H9 (cell line): Measurements from ENCODE around the gene CLDN34. TPM values are rescaled to one million over a fixed set of nuclear protein-coding genes. Genes with fewer than 3 reads are reported as not detected.

Experiments
- DNase-seq: peaks from one replicate; pipeline ENCODE4 v3.0.0-alpha.2; 2017
- H2AFZ ChIP-seq: one replicate; pipeline ENCODE4 v1.6.1; 2013; ENCODE audit warnings: mild to moderate bottlenecking, low read length, control low read depth, moderate library complexity
- H2AK5ac ChIP-seq: 2 replicates; pipeline ENCODE4 v1.6.1; 2013; ENCODE audit warnings: low read length, control low read depth, mixed read lengths; ENCODE audit not compliant: insufficient read length
- H2BK120ac ChIP-seq: one replicate; pipeline ENCODE4 v1.6.1; 2013; ENCODE audit warnings: low read depth, mild to moderate bottlenecking, low read length, control low read depth, inconsistent platforms; ENCODE audit not compliant: poor library complexity, severe bottlenecking
- H2BK12ac ChIP-seq: 2 replicates; pipeline ENCODE4 v1.6.1; 2013; ENCODE audit warnings: low read length, control low read depth, mixed read lengths, low read depth; ENCODE audit not compliant: insufficient read length
- H2BK15ac ChIP-seq: 2 replicates; pipeline ENCODE4 v1.6.1; 2013; ENCODE audit warnings: low read depth, low read length, control low read depth
- H2BK20ac ChIP-seq: one replicate; pipeline ENCODE4 v1.6.1; 2013; ENCODE audit warnings: low read depth, mild to moderate bottlenecking, low read length, control low read depth, inconsistent platforms; ENCODE audit not compliant: poor library complexity, severe bottlenecking
- H2BK5ac ChIP-seq: 2 replicates; pipeline ENCODE4 v1.6.1; 2013; ENCODE audit warnings: low read length, control low read depth, mixed read lengths; ENCODE audit not compliant: insufficient read length
- H3K14ac ChIP-seq: 2 replicates; pipeline ENCODE4 v1.6.1; 2013; ENCODE audit warnings: low read length, control low read depth; ENCODE audit not compliant: insufficient read depth
- H3K18ac ChIP-seq: 2 replicates; pipeline ENCODE4 v1.6.1; 2013; ENCODE audit warnings: low read depth, mild to moderate bottlenecking, mixed read lengths, low read length, control low read depth; ENCODE audit not compliant: insufficient read length
- H3K23ac ChIP-seq: 2 replicates; pipeline ENCODE4 v1.6.1; 2013; ENCODE audit warnings: low read length, control low read depth, mixed read lengths, low read depth; ENCODE audit not compliant: insufficient read length
- H3K23me2 ChIP-seq: 2 replicates; pipeline ENCODE4 v1.6.1; 2013; ENCODE audit warnings: low read depth, mild to moderate bottlenecking, mixed read lengths, low read length, control low read depth; ENCODE audit not compliant: insufficient read length, poor library complexity, severe bottlenecking
- H3K27ac ChIP-seq: 2 replicates; pipeline ENCODE4 v1.5.1; 2013; ENCODE audit warnings: low read length, control low read depth, mixed read lengths, low read depth; ENCODE audit not compliant: insufficient read length
- H3K27me3 ChIP-seq: 2 replicates; pipeline ENCODE4 v1.6.1; 2013; ENCODE audit warnings: low read length, control low read depth, inconsistent platforms; ENCODE audit not compliant: insufficient read depth
- H3K4ac ChIP-seq: 2 replicates; pipeline ENCODE4 v1.6.1; 2013; ENCODE audit warnings: low read depth, mild to moderate bottlenecking, control low read depth, inconsistent platforms, low read length, moderate library complexity
- H3K4me1 ChIP-seq: 2 replicates; pipeline ENCODE4 v1.6.1; 2013; ENCODE audit warnings: low read length, control low read depth, inconsistent platforms; ENCODE audit not compliant: insufficient read depth
- H3K4me2 ChIP-seq: 2 replicates; pipeline ENCODE4 v1.6.1; 2013; ENCODE audit warnings: low read length, control low read depth, mixed read lengths; ENCODE audit not compliant: insufficient read length, insufficient read depth
- H3K56ac ChIP-seq: 2 replicates; pipeline ENCODE4 v1.6.1; 2013; ENCODE audit warnings: low read depth, mild to moderate bottlenecking, mixed read lengths, low read length, control low read depth; ENCODE audit not compliant: insufficient read length
- H3K79me1 ChIP-seq: 2 replicates; pipeline ENCODE4 v1.6.1; 2013; ENCODE audit warnings: low read depth, mild to moderate bottlenecking, moderate library complexity, low read length, control low read depth, inconsistent platforms; ENCODE audit not compliant: insufficient read depth, poor library complexity, severe bottlenecking
- H3K79me2 ChIP-seq: 2 replicates; pipeline ENCODE4 v1.6.1; 2013; ENCODE audit warnings: low read length, control low read depth, inconsistent platforms; ENCODE audit not compliant: insufficient read depth
- H3K9ac ChIP-seq: 2 replicates; pipeline ENCODE4 v1.6.1; 2013; ENCODE audit warnings: low read length, control low read depth, mixed read lengths; ENCODE audit not compliant: insufficient read length; ENCODE audit errors: extremely low read depth
- H3K9me3 ChIP-seq: one replicate; pipeline ENCODE4 v1.6.1; 2013; ENCODE audit warnings: low read depth, low read length, inconsistent platforms; ENCODE audit not compliant: control insufficient read depth
- H3T11ph ChIP-seq: one replicate; pipeline ENCODE4 v1.6.1; 2013; ENCODE audit warnings: mild to moderate bottlenecking, low read length, control low read depth, inconsistent platforms
- H4K20me1 ChIP-seq: one replicate; pipeline ENCODE4 v1.6.1; 2013; ENCODE audit not compliant: control insufficient read depth, insufficient read length, insufficient read depth
- H4K5ac ChIP-seq: 2 replicates; pipeline ENCODE4 v1.6.1; 2013; ENCODE audit warnings: low read depth, mild to moderate bottlenecking, mixed read lengths, low read length, control low read depth; ENCODE audit not compliant: insufficient read length
- H4K8ac ChIP-seq: replicated peaks from 2 replicates; pipeline ENCODE4 v1.6.1; 2013; ENCODE audit warnings: low read length, control low read depth, mixed read lengths, low read depth; ENCODE audit not compliant: insufficient read length
- H4K91ac ChIP-seq: 2 replicates; pipeline ENCODE4 v1.6.1; 2013; ENCODE audit warnings: low read depth, mild to moderate bottlenecking, moderate library complexity, mixed read lengths, low read length, control low read depth; ENCODE audit not compliant: insufficient read length
- H3K27ac Mint-ChIP-seq, 3 experiments: 2 replicates in 2 of 3; 3 replicates in 1 of 3; pipeline ENCODE4 v1.8.0; 2020 to 2021; ENCODE audit warnings: mixed read lengths in 3 of 3, mild to moderate bottlenecking in 1 of 3, moderate library complexity in 1 of 3
- H3K27me3 Mint-ChIP-seq: 2 replicates; pipeline ENCODE4 v1.8.0; 2021; ENCODE audit warnings: low read depth, mild to moderate bottlenecking, moderate library complexity, mixed read lengths
- H3K36me3 Mint-ChIP-seq, 3 experiments: 2 replicates in 2 of 3; 3 replicates in 1 of 3; pipeline ENCODE4 v1.8.0; 2020 to 2021; ENCODE audit warnings: low read depth in 3 of 3, mixed read lengths in 3 of 3; ENCODE audit not compliant: insufficient read depth in 1 of 3
- H3K4me1 Mint-ChIP-seq, 2 experiments: 2 replicates each; pipeline ENCODE4 v1.8.0; 2020; ENCODE audit warnings: mixed read lengths in 2 of 2
- H3K4me3 Mint-ChIP-seq, 2 experiments: 2 replicates in 1 of 2; 3 replicates in 1 of 2; pipeline ENCODE4 v1.8.0; 2020 to 2021; ENCODE audit warnings: mild to moderate bottlenecking in 2 of 2, mixed read lengths in 2 of 2, moderate library complexity in 1 of 2
- H3K9me3 Mint-ChIP-seq, 2 experiments: 2 replicates in 1 of 2; 3 replicates in 1 of 2; pipeline ENCODE4 v1.8.0; 2020; ENCODE audit warnings: mild to moderate bottlenecking in 2 of 2, mixed read lengths in 2 of 2, moderate library complexity in 1 of 2
- CTCF ChIP-seq: fragments of 200-600 bp; sonication (generic); conservative IDR thresholded peaks from 3 replicates; pipeline ENCODE4 v1.8.0; 2021; ENCODE audit warnings: antibody characterized with exemption, mild to moderate bottlenecking
- WGBS: extraction: QIAGEN DNeasy Blood & Tissue Kit; methylation state at CpG from one replicate; pipeline ENCODE4 v1.1.7; 2013; ENCODE audit warnings: missing lambda C conversion rate, low lambda C conversion rate, mixed read lengths; ENCODE audit not compliant: insufficient read length; ENCODE audit errors: extremely low coverage; 5-methylcytosine and 5-hydroxymethylcytosine counted together
- total RNA-seq: library from RNA; stranded (reverse); gene quantifications from 2 replicates; pipeline ENCODE4 v1.2.1, GENCODE V29; 2021

CLDN34 gene
- total RNA-seq, 1 experiment from 2014 or later = 0.39 TPM

- Histone ChIP-seq H3K79me2 (no peaks in the 10 kb centered on the region), H3K23me2 (no peaks in the 10 kb centered on the region), H2BK120ac (no peak overlapping the region), H3K79me1 (no peaks in the 10 kb centered on the region), H3K9me3 (peaks cover 8% of the 10 kb centered on the region), H4K5ac (no peak overlapping the region), H4K8ac (no peak overlapping the region), H3K9ac (no peak overlapping the region), H3K4me2 (no peak overlapping the region), H3K4me1 (no peaks in the 10 kb centered on the region), H2BK5ac (no peak overlapping the region), H4K91ac (no peak overlapping the region), H3T11ph (no peak overlapping the region), H3K18ac (no peak overlapping the region), H4K20me1 (peaks cover 2% of the 10 kb centered on the region), H3K27me3 (no peaks in the 10 kb centered on the region), H2BK12ac (no peak overlapping the region), H3K14ac (no peak overlapping the region), H2AK5ac (no peak overlapping the region), H3K27ac (no peak overlapping the region), H3K23ac (no peak overlapping the region), H2BK20ac (no peak overlapping the region), H2BK15ac (no peak overlapping the region), H2AFZ (no peak overlapping the region), H3K56ac (no peak overlapping the region), H3K4ac (no peak overlapping the region)
- TF ChIP-seq CTCF = no peak
- peaks cover 42 to 59% (median 45%) of the 10 kb centered on the region in 3 experiments for H3K36me3 Mint-ChIP-seq
- H3K4me3 Mint-ChIP-seq = no peak overlapping the region
- no peaks in the 10 kb centered on the region for H3K27me3 Mint-ChIP-seq
- no CpG with 5 or more reads among the region's 1 CpG for WGBS
- H3K9me3 Mint-ChIP-seq = peaks cover 53 to 55% of the 10 kb centered on the region in 2 experiments
- H3K4me1 Mint-ChIP-seq = no peaks in the 10 kb centered on the region
- no peak overlapping the region for H3K27ac Mint-ChIP-seq
- DNase-seq = no peak
Measured at GRCh38 chrX:9952300-9952699, 14.9 kb upstream of the CLDN34 start.
